Fibroblast of lung (primary cell): ENCODE results near the gene RABIF. TPM values are rescaled to one million over a fixed set of nuclear protein-coding genes. Genes with fewer than 3 reads are reported as not detected.

Source experiments
- DNase-seq, 2 donors: peaks; one replicate each; pipeline versions ENCODE4 v3.0.0 to v3.0.0-alpha.2; 2010; ENCODE audit warnings: low read depth in 2 of 2
- H2AFZ ChIP-seq: 2 replicates; pipeline ENCODE4 v1.5.1; 2012; ENCODE audit warnings: low read length, control low read depth, inconsistent platforms
- H3K27ac ChIP-seq: 2 replicates; pipeline ENCODE4 v1.5.1; 2011; ENCODE audit warnings: low read length, control low read depth; ENCODE audit not compliant: insufficient read depth
- H3K27me3 ChIP-seq: 2 replicates; pipeline ENCODE4 v1.5.1; 2011; ENCODE audit warnings: mild to moderate bottlenecking, low read length; ENCODE audit not compliant: control insufficient read depth, insufficient read depth
- H3K36me3 ChIP-seq: 2 replicates; pipeline ENCODE4 v1.5.1; 2011; ENCODE audit warnings: low read length; ENCODE audit not compliant: control insufficient read depth, insufficient read depth
- H3K4me1 ChIP-seq: 2 replicates; pipeline ENCODE4 v1.5.1; 2011; ENCODE audit warnings: low read length; ENCODE audit not compliant: control insufficient read depth, insufficient read depth; ENCODE audit errors: extremely low read depth
- H3K4me2 ChIP-seq: 2 replicates; pipeline ENCODE4 v1.5.1; 2011; ENCODE audit warnings: low read length, control low read depth; ENCODE audit not compliant: insufficient read depth; ENCODE audit errors: extremely low read depth
- H3K4me3 ChIP-seq, 4 experiments: fragments of 200-600 bp in 1 of 4; sonication (generic) in 1 of 4; replicated peaks in 1 of 4; 2 replicates each; pipeline ENCODE4 v1.5.1; 2011 to 2016; ENCODE audit warnings: low read length in 4 of 4, low read depth in 3 of 4, mild to moderate bottlenecking in 3 of 4, control low read depth in 2 of 4, inconsistent platforms in 1 of 4, mixed read lengths in 1 of 4; ENCODE audit not compliant: insufficient read depth in 1 of 4; ENCODE audit errors: control extremely low read depth in 1 of 4
- H3K79me2 ChIP-seq: 2 replicates; pipeline ENCODE4 v1.5.1; 2012; ENCODE audit warnings: mild to moderate bottlenecking, low read length, inconsistent platforms; ENCODE audit not compliant: control insufficient read depth, insufficient read depth
- H3K9ac ChIP-seq: 2 replicates; pipeline ENCODE4 v1.5.1; 2011; ENCODE audit warnings: mild to moderate bottlenecking, low read length, control low read depth; ENCODE audit not compliant: insufficient read depth
- H3K9me3 ChIP-seq: 2 replicates; pipeline ENCODE4 v1.5.1; 2012; ENCODE audit warnings: low read depth, low read length; ENCODE audit not compliant: control insufficient read depth, insufficient read depth
- H4K20me1 ChIP-seq: 2 replicates; pipeline ENCODE4 v1.5.1; 2011; ENCODE audit warnings: low read length; ENCODE audit not compliant: control insufficient read depth, insufficient read depth; ENCODE audit errors: extremely low read depth
- CTCF ChIP-seq, 2 donors: IDR thresholded peaks in 1 of 2; conservative IDR thresholded peaks in 1 of 2; 1 replicate in 1 of 2; 2 replicates in 1 of 2; pipeline ENCODE4 v1.5.1; 2011 to 2012; ENCODE audit warnings: low read length in 2 of 2, control low read depth in 1 of 2, inconsistent platforms in 1 of 2, low read depth in 1 of 2, mild to moderate bottlenecking in 1 of 2
- EZH2 ChIP-seq: IDR thresholded peaks from 2 replicates; pipeline ENCODE4 v1.5.1; 2012; ENCODE audit warnings: low read length, control low read depth, mild to moderate bottlenecking; ENCODE audit errors: missing control alignments
- polyA plus RNA-seq, 2 donors: library from polyadenylated mRNA; depleted of rRNA in 1 of 2; stranded (reverse) in 1 of 2; unstranded in 1 of 2; fragments of >200 nt; gene quantifications; 2 replicates each; pipeline ENCODE4 v1.2.1, GENCODE V29; 2011 to 2012; ENCODE audit warnings: missing spikeins in 1 of 2
- total RNA-seq: library from RNA; depleted of rRNA; stranded (reverse); fragments of >200 nt; gene quantifications from 2 replicates; pipeline ENCODE4 v1.2.1, GENCODE V29; 2014

The RABIF gene
- total and polyA plus RNA-seq, 2 donors (not counting 1 experiment from before 2014, with no cell fraction given) = 5.9 to 14.6 TPM

GRCh38 chr1:202843081-202843480 is 45.9 kb downstream of the RABIF start:
- no peaks in the 10 kb centered on the region for H3K36me3 ChIP-seq
- H4K20me1 ChIP-seq = no peaks in the 10 kb centered on the region
- no peak overlapping the region for H3K4me2 ChIP-seq
- no peak overlapping the region for H3K4me3 ChIP-seq
- no peak overlapping the region for H3K27ac ChIP-seq
- no peaks in the 10 kb centered on the region for H3K4me1 ChIP-seq
- H2AFZ ChIP-seq = no peak overlapping the region
- H3K9me3 ChIP-seq = no peaks in the 10 kb centered on the region
- TF ChIP-seq CTCF (conservative IDR thresholded peaks at IDR 0.05 in 1 of 2, IDR thresholded peaks at IDR 0.05 in 1 of 2; ENCODE audit: low read depth in 1 of 2, low read length in 2 of 2) (no peak), EZH2 (no peak)
- H3K27me3 ChIP-seq = peaks cover 8% of the 10 kb centered on the region
- no peaks in the 10 kb centered on the region for H3K79me2 ChIP-seq
- H3K9ac ChIP-seq = no peak overlapping the region
- DNase-seq = no peak

GRCh38 chr1:202837746-202838262 is 51.1 kb downstream of the RABIF start:
- no peak overlapping the region for H3K4me2 ChIP-seq
- no peak for DNase-seq
- no peaks in the 10 kb centered on the region for H3K36me3 ChIP-seq
- H3K27me3 ChIP-seq = peaks cover 26% of the 10 kb centered on the region
- H2AFZ ChIP-seq = no peak overlapping the region
- no peak overlapping the region for H3K27ac ChIP-seq
- TF ChIP-seq EZH2 (no peak), CTCF (conservative IDR thresholded peaks at IDR 0.05 in 1 of 2, IDR thresholded peaks at IDR 0.05 in 1 of 2; ENCODE audit: low read depth in 1 of 2, low read length in 2 of 2) (no peak)
- H3K9ac ChIP-seq = no peak overlapping the region
- no peaks in the 10 kb centered on the region for H3K79me2 ChIP-seq
- no peaks in the 10 kb centered on the region for H3K4me1 ChIP-seq
- no peaks in the 10 kb centered on the region for H4K20me1 ChIP-seq
- no peaks in the 10 kb centered on the region for H3K9me3 ChIP-seq
- H3K4me3 ChIP-seq = no peak overlapping the region

- Histone ChIP-seq H3K9me3 (no peaks in the 10 kb centered on the region), H3K79me2 (no peaks in the 10 kb centered on the region), H3K27ac (no peak overlapping the region), H2AFZ (no peak overlapping the region), H3K4me3 (no peak overlapping the region), H3K27me3 (peaks cover 26% of the 10 kb centered on the region), H4K20me1 (no peaks in the 10 kb centered on the region), H3K4me1 (no peaks in the 10 kb centered on the region), H3K9ac (no peak overlapping the region), H3K36me3 (no peaks in the 10 kb centered on the region), H3K4me2 (no peak overlapping the region)
- no peak for DNase-seq
- TF ChIP-seq EZH2 (no peak), CTCF (conservative IDR thresholded peaks at IDR 0.05 in 1 of 2, IDR thresholded peaks at IDR 0.05 in 1 of 2; ENCODE audit: low read depth in 1 of 2, low read length in 2 of 2) (no peak)
Observed at GRCh38 chr1:202836623-202837403, 52.1 kb downstream of the RABIF start.
